Gastroesophageal sphincter (tissue), 3 donors: ENCODE measurements around the gene MS4A10.

Experiments
- POLR2A ChIP-seq, 2 donors: fragments of 450-650 bp; IDR thresholded peaks; one replicate each; pipeline ENCODE4 v1.6.1; 2017; ENCODE audit warnings: antibody characterized with exemption in 2 of 2, mild to moderate bottlenecking in 2 of 2, moderate library complexity in 1 of 2
- TF ChIP-seq, protein P1 (sequence below), 4 experiments: fragments of 200-600 bp in 2 of 4; fragments of 450-650 bp in 2 of 4; sonication (generic) in 1 of 4; IDR thresholded peaks; one replicate each; pipeline ENCODE4 v1.5.1; 2017 to 2019; ENCODE audit warnings: antibody characterized with exemption in 4 of 4, mild to moderate bottlenecking in 2 of 4, moderate library complexity in 2 of 4

DNA sequence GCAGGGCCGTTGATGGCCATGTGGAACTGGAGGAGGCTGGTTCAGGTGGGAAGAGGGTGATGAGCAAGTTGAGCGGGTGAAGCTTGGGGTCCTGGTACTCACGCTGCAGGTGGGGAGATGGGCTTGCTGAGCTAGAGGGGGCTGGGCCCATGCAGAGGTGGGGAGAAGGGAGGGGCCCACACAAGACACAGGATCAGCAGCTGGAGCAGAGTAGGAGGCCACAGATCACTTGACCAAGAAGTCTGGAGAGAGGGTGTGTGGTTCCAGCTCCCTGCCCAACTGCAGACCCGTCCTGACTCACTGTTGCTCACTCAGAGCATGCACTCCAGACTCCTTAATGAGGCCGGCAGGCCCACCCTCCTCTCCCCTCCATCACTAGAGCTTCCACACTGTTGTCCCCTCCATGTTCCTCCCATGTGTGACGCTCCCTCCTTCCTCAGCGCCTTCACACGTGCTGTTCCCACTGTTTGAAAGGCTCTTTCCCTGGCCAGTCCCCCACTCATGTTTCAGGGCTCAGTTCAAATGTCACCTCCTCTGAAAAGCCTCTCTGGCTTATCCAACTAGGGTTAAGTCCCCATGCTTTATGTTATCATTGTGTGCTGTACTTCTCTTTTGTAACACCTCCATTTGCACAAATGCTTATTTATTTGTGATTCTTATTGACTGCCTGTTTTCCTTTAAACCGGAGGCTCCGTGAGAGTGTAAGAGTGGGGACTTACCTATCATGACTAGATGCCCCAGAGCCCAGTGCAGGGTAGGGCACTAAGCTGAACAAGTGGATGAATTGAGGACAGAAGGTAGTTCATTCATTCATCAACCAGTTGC lies 59.1 kb downstream of the MS4A10 start:
- TF ChIP-seq, protein P1, sequence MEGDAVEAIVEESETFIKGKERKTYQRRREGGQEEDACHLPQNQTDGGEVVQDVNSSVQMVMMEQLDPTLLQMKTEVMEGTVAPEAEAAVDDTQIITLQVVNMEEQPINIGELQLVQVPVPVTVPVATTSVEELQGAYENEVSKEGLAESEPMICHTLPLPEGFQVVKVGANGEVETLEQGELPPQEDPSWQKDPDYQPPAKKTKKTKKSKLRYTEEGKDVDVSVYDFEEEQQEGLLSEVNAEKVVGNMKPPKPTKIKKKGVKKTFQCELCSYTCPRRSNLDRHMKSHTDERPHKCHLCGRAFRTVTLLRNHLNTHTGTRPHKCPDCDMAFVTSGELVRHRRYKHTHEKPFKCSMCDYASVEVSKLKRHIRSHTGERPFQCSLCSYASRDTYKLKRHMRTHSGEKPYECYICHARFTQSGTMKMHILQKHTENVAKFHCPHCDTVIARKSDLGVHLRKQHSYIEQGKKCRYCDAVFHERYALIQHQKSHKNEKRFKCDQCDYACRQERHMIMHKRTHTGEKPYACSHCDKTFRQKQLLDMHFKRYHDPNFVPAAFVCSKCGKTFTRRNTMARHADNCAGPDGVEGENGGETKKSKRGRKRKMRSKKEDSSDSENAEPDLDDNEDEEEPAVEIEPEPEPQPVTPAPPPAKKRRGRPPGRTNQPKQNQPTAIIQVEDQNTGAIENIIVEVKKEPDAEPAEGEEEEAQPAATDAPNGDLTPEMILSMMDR (IDR thresholded peaks at IDR 0.05): no peak
- TF ChIP-seq POLR2A (IDR thresholded peaks at IDR 0.05): no peak
